ENCODE results near the gene CLCA1. TPM values are rescaled to one million over a fixed set of nuclear protein-coding genes. Genes with fewer than 3 reads are reported as not detected.
"Not testable (repeated sequence)": the region's sequence is repeated elsewhere in the genome, so short reads cannot be mapped to it uniquely, and the experiment has no call there.

CLCA1 gene
- total RNA-seq, 1 donor from 2014 or later, result not detected

DNA sequence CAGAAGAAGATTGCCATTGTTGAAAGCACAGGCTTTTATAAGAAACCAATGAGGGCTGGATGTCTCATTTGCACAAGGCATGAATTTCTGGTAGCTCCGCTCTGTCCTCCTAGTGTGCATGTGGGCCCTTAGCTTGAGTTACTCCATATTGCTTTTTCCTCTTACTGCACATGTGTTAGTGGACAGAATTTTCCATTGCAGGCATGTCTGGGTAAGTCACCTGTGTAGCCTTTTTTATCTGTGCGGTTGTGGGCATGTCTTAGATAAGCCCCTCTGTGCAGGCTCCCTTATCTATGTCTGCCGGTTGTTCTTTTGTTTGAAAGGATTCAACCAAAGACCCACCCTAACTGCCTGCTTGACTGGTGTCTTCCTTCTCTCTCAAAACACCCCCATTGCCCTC is 7.2 kb upstream of the CLCA1 start:
- FAIRE-seq, result no peak
- no peak for DNase-seq (ENCODE audit: low spot score in 2 of 2)

DNA sequence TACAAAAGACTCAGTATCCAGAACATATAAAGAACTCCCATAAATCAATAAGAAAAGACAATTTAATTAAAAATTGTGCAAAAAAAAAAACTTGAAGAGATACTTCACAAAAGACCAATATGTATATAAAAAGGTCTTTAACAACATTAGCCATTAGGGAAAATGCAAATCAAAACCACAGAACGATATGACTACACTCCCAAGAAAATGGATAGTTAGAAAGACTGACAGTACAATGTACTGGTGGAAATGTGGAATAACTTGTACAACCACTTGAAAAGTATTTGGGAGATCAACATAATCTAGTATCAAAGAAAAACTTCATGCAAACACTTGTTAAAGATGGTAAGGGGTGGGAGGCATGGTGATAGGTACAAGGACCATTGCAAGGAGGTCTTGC is 3.9 kb upstream of the CLCA1 start:
- FAIRE-seq, result peak; percentile 44
- DNase-seq (ENCODE audit: low spot score in 2 of 2), result no peak

DNA sequence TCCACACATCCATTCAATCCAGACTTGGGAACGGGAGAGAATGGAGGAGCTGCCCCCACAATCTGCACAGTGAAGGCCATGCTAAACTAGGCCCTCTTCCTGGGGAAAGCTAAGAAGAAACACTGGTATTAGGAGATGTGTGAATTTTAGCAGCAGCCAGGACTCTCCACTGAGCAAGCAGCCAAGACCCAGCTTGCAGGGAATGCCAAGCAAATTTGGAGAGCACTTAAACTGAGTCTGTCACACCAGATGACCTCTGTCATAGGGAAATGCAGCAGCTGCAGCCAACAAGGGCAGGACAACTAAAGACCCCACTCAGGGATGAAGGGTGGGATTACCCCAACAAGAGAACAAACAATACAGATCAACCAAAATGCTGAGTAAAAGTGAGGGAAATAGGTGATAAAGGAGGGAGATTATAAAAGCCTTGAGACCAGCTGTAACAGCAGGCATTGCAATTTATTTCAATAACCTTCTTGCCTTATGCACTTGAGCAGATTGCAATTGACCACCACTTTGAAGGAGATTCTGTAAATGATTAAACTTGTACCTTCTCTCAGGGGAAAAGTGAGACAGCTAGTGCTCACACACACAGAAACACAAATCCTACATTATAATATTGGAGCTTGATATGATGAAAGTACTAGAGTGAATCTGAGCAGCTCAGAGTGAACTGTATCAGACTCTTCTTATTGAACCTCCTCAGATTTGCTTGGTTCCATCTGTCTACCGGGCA is 2.5 kb upstream of the CLCA1 start:
- no peak for FAIRE-seq
- no peak for DNase-seq (ENCODE audit: low spot score in 2 of 2)

DNA sequence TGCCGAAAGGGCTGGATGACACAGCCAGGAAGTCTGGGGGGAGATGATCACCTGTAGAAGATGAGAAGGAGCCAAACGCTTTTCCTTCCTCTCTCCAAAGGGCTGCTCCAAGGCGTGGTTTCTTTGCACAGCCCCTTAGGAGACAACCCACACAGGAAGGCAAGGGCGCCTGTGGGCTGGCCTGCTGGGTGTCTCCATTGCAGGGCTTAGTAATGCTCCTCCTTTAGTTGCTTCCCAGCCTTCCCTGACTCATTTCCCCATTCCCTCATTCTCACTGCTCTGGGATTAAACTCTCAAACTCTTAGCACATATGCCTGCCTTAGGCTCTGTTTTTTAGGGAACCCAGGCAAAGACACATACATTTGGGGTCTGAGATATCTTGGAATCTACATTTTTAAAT is 1.7 kb upstream of the CLCA1 start:
- FAIRE-seq, result no peak
- DNase-seq (ENCODE audit: low spot score in 2 of 2), result no peak

DNA sequence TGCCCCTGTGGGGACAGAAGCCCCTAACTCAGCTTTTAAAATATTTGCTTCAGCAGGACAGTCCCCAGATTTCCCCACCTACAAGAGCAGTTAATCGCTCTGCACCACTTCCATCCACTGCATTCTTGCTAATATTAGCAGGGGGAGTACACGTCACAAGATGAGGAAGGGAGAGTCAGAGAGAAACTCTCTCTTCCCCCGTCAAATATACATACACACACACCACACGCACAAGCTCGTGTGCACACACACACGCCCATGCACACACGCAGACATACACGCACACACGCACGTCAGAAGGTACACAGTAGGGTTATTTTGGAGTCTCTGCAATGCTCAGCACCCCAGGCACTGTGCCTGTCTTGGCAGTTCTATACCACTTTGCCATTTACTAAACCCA is 2.1 kb downstream of the CLCA1 start:
- DNase-seq (ENCODE audit: low spot score in 2 of 2) (no peak), FAIRE-seq (no peak)

DNA sequence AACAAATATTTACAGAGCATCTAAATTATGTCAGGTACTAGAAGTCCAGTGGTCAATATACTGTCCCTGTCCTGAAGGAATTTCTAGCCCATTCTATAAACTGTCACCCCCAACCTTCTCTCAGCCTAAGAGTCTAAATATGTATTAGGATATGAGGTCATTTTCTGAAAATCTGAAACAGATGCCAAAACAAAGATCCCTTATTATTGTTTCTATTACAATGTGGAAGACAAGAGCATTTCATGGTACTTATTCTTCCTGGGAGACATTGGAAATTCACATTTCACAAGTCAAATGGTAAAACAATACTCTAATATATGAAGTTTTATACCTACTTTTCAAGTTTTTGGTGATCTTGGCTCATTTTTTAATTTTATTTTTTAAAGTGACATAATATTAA is 2.6 kb downstream of the CLCA1 start:
- FAIRE-seq (no peak), DNase-seq (ENCODE audit: low spot score in 2 of 2) (no peak)

DNA sequence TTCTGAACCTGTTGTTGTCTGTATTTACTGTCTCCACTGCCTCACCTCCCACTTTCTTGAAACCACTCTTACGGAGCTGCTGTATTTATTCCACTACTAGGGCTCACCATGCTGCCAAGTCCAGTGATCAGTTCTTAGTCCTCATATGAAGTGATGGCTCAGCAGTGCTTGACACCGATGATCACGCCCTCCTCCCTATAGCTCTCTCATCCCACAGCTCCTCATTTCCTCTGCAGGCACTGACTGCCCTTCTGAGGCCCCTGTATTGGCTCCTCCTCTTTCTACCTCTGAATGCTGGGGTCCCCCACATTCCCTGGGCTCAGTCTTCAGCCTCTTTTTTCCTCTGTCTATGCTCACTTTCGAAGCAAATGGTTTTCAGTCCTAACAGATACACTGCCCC is 3.4 kb downstream of the CLCA1 start:
- FAIRE-seq (no peak), DNase-seq (ENCODE audit: low spot score in 2 of 2) (no peak)

DNA sequence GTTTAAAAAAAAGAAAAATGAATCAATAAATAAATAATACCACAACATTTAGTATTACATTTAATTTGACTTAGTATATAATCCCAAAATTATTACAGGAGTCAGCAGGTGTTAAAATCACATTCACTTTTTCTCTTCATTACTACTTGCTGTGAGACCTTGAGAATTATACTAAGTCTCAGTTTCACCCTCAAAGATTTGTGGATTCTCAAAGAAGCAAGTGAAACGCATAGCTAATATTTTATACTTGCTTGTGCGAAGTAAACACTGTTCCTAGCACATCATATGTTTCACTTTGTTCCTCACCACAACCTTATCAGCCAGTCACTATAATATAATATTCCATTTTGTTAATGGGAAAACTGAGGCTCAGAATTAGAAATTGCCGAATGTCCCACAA is 4.0 kb downstream of the CLCA1 start:
- FAIRE-seq (no peak), DNase-seq (ENCODE audit: low spot score in 2 of 2) (no peak)

DNA sequence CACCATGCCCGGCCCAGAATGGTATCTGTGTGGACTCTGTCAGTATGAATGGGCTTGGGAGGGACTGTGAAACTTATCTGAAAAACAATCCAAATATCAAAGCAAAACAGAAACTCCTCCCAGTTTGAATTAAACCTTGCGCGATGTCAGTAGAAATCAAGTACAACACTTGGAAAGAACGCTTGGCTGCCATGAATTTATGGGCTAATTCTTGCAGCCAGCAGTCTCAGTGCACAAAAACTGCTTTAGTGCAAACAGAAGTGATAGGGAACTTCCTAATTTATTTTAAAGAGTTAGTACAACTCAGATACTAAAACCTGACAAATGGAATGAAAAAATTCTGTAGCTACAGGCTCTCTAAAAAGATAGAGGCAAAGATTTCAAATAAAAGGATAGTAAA is 8.5 kb downstream of the CLCA1 start:
- DNase-seq (ENCODE audit: low spot score in 2 of 2) (no peak), FAIRE-seq (no peak)

DNA sequence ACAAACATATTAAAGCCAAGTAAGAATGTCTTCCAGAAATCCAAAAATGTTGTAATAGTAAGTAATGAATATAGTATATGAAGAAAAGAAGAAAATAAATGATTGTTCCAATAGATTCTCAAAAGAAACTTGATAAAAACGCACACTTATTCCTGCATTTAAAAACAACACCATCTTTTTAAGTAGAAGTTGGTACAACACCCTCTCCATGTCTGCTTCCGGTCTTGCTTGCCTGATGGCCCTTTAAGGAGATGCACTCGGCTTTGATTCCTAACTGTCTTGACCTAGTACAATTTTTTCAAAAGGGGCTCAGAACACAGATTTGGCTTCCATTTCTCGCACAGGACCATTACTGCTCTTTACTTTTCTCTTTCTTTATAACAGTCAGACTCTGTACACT is 9.0 kb downstream of the CLCA1 start:
- no peak for FAIRE-seq

DNA sequence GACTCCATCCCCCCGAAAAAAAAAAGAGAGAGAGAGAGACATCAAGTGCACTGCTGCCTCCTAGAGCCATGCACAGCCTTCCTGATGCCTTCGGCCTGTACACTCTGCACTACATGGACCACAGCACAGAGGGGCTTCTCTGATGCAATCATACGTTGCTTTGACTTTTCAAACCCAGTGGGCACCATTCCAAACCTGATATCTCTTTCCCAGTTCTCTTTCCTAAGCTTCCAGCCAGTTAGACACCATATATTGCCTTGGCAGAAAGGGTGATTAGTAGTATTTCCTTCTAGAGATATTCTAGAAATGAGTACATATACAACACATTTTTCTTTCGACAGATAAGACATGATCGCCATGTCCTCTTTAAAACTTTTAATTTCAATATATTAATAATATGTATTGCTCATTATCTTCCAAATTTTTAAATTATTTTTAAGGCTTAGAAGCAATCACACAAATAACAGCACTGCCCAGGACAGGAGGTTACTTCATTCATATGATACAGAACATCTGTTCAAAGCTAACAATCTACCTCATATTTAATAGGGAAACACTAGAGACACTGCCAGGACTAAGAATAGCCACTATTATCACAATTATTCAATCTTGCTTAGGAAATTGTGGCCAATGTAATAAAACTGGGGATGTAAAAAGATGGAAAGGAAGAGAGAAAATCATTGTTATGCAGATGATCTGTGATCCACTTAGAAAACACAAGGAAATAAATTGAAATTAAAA is 9.9 kb downstream of the CLCA1 start:
- FAIRE-seq (no peak), DNase-seq (ENCODE audit: low spot score in 2 of 2) (no peak)

More for the DNA sequence above, 9.0 kb downstream of the CLCA1 start:
- DNase-seq (ENCODE audit: low spot score in 2 of 2), result no peak

DNA sequence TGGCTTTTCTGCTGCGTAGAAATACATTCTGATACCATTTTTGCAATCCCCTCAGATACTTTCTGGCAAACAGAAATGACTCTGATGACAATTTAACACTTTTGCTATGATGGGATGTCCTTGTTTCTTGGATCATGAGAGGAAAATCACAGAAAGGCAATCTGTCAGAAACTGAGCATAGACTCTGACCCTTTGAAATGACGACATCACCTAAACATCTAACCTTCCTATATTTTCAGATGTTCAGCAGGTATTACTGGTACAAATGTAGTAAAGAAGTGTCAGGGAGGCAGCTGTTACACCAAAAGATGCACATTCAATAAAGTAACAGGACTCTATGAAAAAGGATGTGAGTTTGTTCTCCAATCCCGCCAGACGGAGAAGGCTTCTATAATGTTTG is 13.2 kb downstream of the CLCA1 start:
- DNase-seq (ENCODE audit: low spot score in 2 of 2), result no peak
- no peak for FAIRE-seq

DNA sequence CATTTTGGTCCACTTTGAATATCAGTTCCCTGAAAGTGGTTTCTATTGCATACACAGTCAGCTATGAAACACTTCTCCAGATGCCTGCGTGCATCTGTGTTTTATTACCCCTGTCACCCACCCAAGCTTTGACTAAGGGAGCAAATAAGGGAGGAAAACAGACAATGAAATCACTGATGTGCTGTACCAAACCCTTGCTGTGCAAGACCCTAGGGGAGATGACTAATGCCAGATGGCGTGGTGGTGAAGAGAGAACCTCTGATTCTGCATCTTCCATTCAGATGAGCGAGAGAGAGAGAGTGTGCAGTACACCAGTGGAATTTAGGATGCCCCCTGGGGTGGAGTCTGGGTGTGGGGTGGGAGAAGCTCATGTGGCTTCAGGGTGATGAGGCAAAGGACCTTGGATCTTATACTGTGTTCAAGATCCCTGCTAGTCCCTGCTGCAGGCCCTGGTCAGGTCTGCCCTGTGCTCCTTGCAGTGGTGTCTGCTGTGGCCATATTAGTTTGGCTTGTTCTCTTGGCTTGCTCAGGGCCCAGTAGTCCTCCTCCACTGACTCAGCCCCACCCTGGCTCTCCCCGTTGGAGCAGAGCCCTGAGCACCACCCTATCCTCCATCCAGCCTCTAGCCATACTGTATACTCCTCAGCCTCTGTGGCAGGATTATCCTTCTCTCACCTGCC is 18.5 kb downstream of the CLCA1 start:
- no peak for FAIRE-seq
- DNase-seq (ENCODE audit: low spot score in 2 of 2), result no peak

DNA sequence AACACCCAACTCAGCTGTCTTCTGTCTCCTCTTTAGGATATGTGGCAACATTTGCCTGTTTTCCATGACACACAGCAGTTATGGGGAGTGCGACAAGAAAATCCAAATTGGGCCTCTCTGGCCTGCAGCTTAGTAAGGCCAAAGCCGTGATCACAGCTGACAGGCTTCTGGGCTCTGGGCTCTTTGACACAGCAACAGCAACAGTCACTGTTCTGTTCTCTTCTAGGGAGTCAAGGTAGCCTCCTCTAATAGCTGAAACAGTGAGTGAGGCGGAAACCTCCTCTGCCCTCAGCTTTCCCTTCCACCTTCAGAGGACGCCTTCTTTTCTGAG is 19.0 kb downstream of the CLCA1 start:
- FAIRE-seq, result no peak
- no peak for DNase-seq (ENCODE audit: low spot score in 2 of 2)

DNA sequence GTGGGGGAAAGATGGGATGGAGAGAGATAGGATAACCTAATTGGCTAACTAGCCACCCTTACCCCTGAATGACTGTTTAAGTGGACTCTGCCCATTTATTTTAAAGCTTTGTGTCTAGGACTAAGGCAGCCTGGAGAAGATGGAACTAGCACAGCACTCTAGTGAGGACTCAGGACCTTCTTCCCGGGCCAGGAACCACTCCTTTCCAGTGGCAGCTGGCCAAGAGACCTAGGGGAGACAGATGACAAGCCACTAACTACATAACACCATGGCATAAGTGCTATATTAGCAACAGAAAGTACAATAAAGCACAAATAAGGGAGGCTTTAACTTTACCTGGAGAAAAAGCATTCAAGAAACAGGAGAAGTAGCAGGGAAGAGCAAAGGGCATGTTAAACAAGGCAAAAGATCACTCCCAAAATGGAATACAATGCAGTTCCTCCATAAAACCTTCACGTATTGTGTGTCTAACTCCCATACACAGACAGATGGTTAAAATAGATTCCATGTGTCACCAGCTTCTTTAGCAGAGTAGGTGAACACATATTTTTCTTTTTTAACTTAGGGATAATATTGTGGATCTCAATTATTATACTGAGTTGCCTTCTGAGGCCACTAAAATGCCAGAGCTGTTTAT is 20.6 kb downstream of the CLCA1 start:
- FAIRE-seq (no peak), DNase-seq (ENCODE audit: low spot score in 2 of 2) (no peak)

DNA sequence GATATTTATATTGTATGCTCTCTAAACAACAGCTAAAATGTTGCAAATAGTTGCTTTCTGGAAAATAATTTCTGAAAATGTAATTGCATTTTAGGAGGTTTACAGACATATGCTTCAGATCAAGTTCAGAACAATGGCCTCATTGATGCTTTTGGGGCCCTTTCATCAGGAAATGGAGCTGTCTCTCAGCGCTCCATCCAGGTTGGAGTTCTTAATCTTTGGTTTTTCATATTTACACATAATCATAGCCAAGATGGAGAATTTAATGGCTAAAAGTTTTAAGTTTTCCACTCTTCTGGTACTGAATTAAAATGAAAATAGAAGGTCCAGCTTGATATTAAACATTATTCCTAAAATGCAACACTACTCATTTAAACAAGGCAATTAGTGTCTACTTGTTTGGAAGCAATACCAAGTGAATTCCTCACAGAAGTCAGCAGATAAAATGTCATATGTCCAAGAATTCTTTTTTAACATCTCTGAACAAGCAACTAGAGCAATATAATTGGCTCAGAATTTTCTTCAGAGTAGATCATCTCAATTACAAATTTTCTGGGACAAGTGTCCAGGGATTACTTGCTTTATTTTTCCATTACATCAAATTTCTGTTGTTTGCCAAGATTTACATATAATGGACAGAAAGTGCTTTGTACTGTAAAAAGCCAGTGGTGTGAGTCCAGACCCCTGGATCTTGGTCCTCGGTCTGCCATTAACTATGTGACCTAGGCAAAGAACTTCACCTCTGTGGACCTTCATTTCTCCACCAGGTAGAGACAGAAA is 22.6 kb downstream of the CLCA1 start:
- no peak for DNase-seq (ENCODE audit: low spot score in 2 of 2)
- no peak for FAIRE-seq

DNA sequence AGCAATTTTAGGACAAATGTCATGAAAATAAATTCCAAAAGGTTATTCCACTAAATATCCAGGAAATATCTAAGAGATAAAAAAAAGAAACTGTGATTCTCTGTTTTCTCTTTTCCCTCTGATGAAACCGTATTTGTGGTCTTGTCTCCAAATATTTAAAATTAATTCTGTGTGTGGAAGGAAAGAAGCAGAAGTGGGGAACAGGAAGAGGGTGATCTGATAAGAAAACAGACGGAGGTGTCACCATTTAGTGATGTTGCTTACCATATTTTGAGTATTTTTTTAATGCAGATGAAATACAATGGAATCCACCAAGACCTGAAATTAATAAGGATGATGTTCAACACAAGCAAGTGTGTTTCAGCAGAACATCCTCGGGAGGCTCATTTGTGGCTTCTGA is 29.6 kb downstream of the CLCA1 start:
- FAIRE-seq, result no peak
- no peak for DNase-seq (ENCODE audit: low spot score in 2 of 2)

DNA sequence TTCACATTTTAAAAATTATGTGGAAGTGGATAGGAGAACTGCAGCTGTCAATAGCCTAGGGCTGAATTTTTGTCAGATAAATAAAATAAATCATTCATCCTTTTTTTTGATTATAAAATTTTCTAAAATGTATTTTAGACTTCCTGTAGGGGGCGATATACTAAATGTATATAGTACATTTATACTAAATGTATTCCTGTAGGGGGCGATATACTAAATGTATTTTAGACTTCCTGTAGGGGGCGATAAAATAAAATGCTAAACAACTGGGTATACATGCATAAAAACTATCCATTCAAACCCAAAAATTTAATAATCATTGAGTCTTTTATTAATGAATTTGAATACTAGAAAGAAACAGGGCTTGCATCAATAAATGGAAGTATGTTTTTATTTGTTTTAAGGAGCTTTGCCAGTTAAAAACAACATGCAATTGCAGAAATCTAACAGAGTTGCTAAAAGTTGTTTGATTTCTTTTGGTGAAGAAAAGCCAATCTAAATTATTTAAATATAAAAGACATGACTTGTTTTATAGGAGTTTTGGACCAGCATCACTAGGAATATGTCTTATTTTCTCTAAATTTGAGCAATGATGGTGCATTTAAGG is 31.4 kb downstream of the CLCA1 start:
- DNase-seq (ENCODE audit: low spot score in 2 of 2), result no peak
- FAIRE-seq, result peak; percentile 28

DNA sequence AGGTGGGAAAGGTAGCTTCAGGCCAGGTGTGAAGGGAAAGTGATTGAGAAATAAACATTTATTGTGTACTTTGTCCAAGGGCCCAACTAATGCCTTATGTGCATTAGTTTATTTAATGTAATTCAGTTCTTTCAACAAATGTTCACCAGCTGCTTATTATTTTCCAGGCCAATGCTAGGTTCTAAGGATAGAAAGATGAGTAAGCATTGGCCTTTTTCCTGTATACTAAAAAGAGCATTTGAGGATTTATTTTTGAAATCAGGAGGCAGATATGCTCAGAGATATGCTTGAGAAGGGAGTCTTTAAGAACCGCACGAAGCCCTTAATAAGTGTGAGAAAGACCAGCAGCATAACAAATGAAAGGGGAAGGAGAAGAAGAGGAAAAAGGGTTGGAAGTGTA is 32.0 kb downstream of the CLCA1 start:
- DNase-seq (ENCODE audit: low spot score in 2 of 2), result no peak
- FAIRE-seq, result no peak

DNA sequence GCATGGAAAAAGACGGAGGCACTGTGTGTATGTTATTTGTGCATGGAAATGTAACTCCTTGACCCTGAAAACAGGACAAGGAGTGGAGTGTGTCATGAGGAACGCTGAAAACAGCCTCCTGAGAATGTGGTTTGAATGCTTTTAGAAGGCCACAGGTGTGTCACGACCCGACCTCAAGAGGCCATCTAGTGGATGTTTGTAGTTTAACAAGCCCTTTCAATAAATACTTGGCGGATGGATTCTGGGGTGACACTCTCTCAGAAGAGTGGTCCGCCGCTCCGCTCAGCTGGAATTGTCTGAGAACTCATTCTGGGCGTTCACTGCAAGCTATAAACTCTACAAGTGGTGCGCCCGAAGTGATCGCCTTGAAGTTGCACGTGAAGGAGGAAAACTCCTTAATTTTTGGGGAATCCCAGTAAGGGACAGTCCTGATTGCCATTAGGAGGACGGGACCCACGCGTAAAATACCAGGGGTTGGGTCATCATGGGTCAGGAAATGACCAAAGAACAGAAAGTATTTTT is 33.5 kb downstream of the CLCA1 start:
- not testable (repeated sequence) for FAIRE-seq

More for the DNA sequence above, 33.5 kb downstream of the CLCA1 start:
- DNase-seq (ENCODE audit: low spot score in 2 of 2), result not testable (repeated sequence)

Measured in frontal cortex (tissue), 4 donors.